ENCODE results near the gene KRT3.

- TF ChIP-seq POLR2A (IDR thresholded peaks at IDR 0.05; ENCODE audit: low read length) (no peak), GATA1 (IDR thresholded peaks at IDR 0.05; ENCODE audit: low read depth, low read length) (no peak)
Observed at GRCh38 chr12:52796429-52796794, 495 bp upstream of the KRT3 start.

All from erythroblast (primary cell).